ENCODE results near the gene MAP7D1. TPM values are rescaled to one million over a fixed set of nuclear protein-coding genes. Genes with fewer than 3 reads are reported as not detected.

The MAP7D1 gene
- total RNA-seq, 1 donor from 2014 or later, result 93.8 TPM

GRCh38 chr1:36109041-36109679 lies 46.8 kb upstream of the MAP7D1 start:
- H3K27me3 ChIP-seq, result no peaks in the 10 kb centered on the region
- intact Hi-C loops (cut with DNase I), result no loop called here
- no peak overlapping the region for H3K4me3 ChIP-seq
- H3K27ac ChIP-seq, result peak overlapping the region; percentile 15
- no peaks in the 10 kb centered on the region for H3K9me3 ChIP-seq
- DNase-seq (ENCODE audit: extremely low spot score in 2 of 2), result no peak
- TF ChIP-seq POLR2AphosphoS5 (IDR thresholded peaks at IDR 0.05; ENCODE audit: insufficient read depth in 1 of 2, low read depth in 1 of 2), result no peak
- TF ChIP-seq CTCF (IDR thresholded peaks at IDR 0.05), result no peak
- TF ChIP-seq POLR2A (IDR thresholded peaks at IDR 0.05), result no peak
- peaks cover 17% of the 10 kb centered on the region for H3K4me1 ChIP-seq
- H3K36me3 ChIP-seq, result no peaks in the 10 kb centered on the region

GRCh38 chr1:36111151-36111550 lies 44.8 kb upstream of the MAP7D1 start:
- no peak for DNase-seq (ENCODE audit: extremely low spot score in 2 of 2)
- no peaks in the 10 kb centered on the region for H3K9me3 ChIP-seq
- TF ChIP-seq POLR2A (IDR thresholded peaks at IDR 0.05), result no peak
- TF ChIP-seq POLR2AphosphoS5 (IDR thresholded peaks at IDR 0.05; ENCODE audit: insufficient read depth in 1 of 2, low read depth in 1 of 2), result no peak
- TF ChIP-seq CTCF (IDR thresholded peaks at IDR 0.05), result no peak
- H3K4me3 ChIP-seq, result no peak overlapping the region
- H3K27ac ChIP-seq, result no peak overlapping the region
- H3K27me3 ChIP-seq, result no peaks in the 10 kb centered on the region
- intact Hi-C loops (cut with DNase I), result no loop called here
- no peaks in the 10 kb centered on the region for H3K36me3 ChIP-seq
- H3K4me1 ChIP-seq, result peaks cover 27% of the 10 kb centered on the region

- Histone ChIP-seq H3K36me3 (no peaks in the 10 kb centered on the region), H3K4me3 (no peak overlapping the region), H3K27ac (no peak overlapping the region), H3K4me1 (peaks cover 34% of the 10 kb centered on the region), H3K9me3 (no peaks in the 10 kb centered on the region), H3K27me3 (no peaks in the 10 kb centered on the region)
- intact Hi-C loops (cut with DNase I), result no loop called here
- TF ChIP-seq CTCF (IDR thresholded peaks at IDR 0.05) (no peak), POLR2A (IDR thresholded peaks at IDR 0.05) (no peak), POLR2AphosphoS5 (IDR thresholded peaks at IDR 0.05; ENCODE audit: insufficient read depth in 1 of 2, low read depth in 1 of 2) (no peak)
- DNase-seq (ENCODE audit: extremely low spot score in 2 of 2), result no peak
These were observed 43.1 kb upstream of the MAP7D1 start for GRCh38 chr1:36112823-36113222.

DNA sequence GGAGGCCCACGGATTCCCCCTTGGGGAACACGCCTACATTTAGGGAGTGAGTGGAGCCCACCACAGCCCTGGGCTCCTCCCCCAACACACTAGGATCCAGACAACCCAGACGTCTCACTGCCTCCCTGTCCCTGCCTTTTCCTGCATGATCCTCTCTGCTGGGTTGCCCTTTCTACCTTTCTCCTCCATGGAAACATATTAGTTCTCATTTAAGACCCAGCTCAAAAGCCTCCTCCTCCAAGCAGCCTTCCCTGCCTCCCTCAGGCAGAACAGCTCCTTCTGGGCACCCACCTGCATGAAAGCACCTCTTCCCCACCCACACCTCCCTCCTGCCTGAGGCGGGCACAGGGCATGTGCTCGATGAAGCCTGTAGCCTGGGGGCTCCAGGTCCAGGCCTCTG lies 41.6 kb upstream of the MAP7D1 start:
- intact Hi-C loops (cut with DNase I), result no loop called here
- no peak overlapping the region for H3K4me3 ChIP-seq
- no peaks in the 10 kb centered on the region for H3K36me3 ChIP-seq
- peaks cover 19% of the 10 kb centered on the region for H3K4me1 ChIP-seq
- no peak for DNase-seq (ENCODE audit: extremely low spot score in 2 of 2)
- peak overlapping the region; percentile 68 for H3K27ac ChIP-seq
- no peaks in the 10 kb centered on the region for H3K9me3 ChIP-seq
- H3K27me3 ChIP-seq, result no peaks in the 10 kb centered on the region
- no peak for TF ChIP-seq POLR2AphosphoS5 (IDR thresholded peaks at IDR 0.05; ENCODE audit: insufficient read depth in 1 of 2, low read depth in 1 of 2)
- no peak for TF ChIP-seq POLR2A (IDR thresholded peaks at IDR 0.05)

GRCh38 chr1:36115200-36115669 lies 40.7 kb upstream of the MAP7D1 start:
- Histone ChIP-seq H3K27ac (peak overlapping the region; percentile 68), H3K36me3 (no peaks in the 10 kb centered on the region), H3K9me3 (no peaks in the 10 kb centered on the region), H3K4me3 (no peak overlapping the region), H3K27me3 (no peaks in the 10 kb centered on the region), H3K4me1 (peaks cover 17% of the 10 kb centered on the region)
- TF ChIP-seq POLR2AphosphoS5 (IDR thresholded peaks at IDR 0.05; ENCODE audit: insufficient read depth in 1 of 2, low read depth in 1 of 2), result peak in 1 of 2 donors; percentile 48
- TF ChIP-seq CTCF (IDR thresholded peaks at IDR 0.05), result no peak
- no peak for DNase-seq (ENCODE audit: extremely low spot score in 2 of 2)
- intact Hi-C loops (cut with DNase I), result no loop called here
